Measurements from ENCODE around the gene C9orf50. TPM values are rescaled to one million over a fixed set of nuclear protein-coding genes. Genes with fewer than 3 reads are reported as not detected.

Gene C9orf50
- total and polyA plus RNA-seq, 2 experiments from 2014 or later: not detected

DNA sequence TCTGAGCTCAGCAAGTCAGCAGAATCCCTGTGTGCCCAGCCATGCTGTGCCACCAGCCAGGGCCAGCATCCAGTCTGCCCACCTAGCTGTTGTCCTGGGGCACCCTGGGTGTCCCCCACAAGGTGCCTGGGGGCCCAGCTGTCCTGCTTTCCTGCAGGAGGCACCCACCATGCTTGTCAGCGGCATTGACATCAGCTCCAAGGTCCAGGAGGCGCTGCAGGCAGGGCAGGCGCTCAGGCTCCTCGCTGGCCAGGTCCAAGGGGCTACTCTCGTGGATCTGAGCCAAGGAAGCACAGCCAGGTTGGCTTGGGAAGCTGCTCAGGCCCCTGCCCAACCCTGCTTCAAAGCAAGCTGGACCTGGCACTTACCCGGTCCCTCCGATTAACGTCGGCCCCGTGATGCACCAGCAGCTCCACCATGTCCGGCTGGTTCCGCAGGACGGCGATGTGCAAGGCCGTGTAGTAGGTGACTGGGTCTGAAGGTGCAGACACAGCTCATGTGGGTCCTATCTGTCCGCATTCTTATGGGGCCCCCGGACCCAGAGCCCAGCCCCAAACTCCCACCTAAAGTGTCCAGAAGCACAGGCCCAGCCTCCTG lies 18.2 kb upstream of the C9orf50 start:
- H3K9me2 ChIP-seq (ENCODE audit: insufficient read depth): no peaks in the 10 kb centered on the region
- Mint-ChIP-seq H3K4me3 (no peak overlapping the region), H3K27me3 (ENCODE audit: insufficient read depth, low read depth, poor library complexity) (peaks cover 14% of the 10 kb centered on the region), H3K27ac (no peak overlapping the region), H3K9me3 (no peaks in the 10 kb centered on the region), H3K4me1 (peaks cover 9% of the 10 kb centered on the region), H3K36me3 (ENCODE audit: low read depth) (peaks cover 28% of the 10 kb centered on the region)
- DNase-seq (ENCODE audit: low spot score) (no peak), ATAC-seq (no peak)
- peaks cover 10% of the 10 kb centered on the region for H3K79me2 ChIP-seq (replicated peaks; ENCODE audit: insufficient read depth)
- peaks cover 26% of the 10 kb centered on the region for H4K20me1 ChIP-seq (replicated peaks; ENCODE audit: insufficient read depth)
- H3F3A ChIP-seq (replicated peaks; ENCODE audit: low read depth): no peaks in the 10 kb centered on the region; the same call in 1 of the 2 replicates
- H3K27me3 ChIP-seq (ENCODE audit: insufficient read depth): no peaks in the 10 kb centered on the region
- no peak overlapping the region for H3K4me3 ChIP-seq
- no peak overlapping the region for H2AFZ ChIP-seq
- TF ChIP-seq NANOG (IDR thresholded peaks at IDR 0.05; ENCODE audit: borderline replicate concordance) (no peak), ZNF114 (CRISPR knock-in tag; IDR thresholded peaks at IDR 0.05) (no peak), ZNF331 (CRISPR knock-in tag; IDR thresholded peaks at IDR 0.05; ENCODE audit: low read depth) (no peak), STAT1 (IDR thresholded peaks at IDR 0.05; ENCODE audit: unreplicated experiment) (no peak)
- TF ChIP-seq, protein P1, sequence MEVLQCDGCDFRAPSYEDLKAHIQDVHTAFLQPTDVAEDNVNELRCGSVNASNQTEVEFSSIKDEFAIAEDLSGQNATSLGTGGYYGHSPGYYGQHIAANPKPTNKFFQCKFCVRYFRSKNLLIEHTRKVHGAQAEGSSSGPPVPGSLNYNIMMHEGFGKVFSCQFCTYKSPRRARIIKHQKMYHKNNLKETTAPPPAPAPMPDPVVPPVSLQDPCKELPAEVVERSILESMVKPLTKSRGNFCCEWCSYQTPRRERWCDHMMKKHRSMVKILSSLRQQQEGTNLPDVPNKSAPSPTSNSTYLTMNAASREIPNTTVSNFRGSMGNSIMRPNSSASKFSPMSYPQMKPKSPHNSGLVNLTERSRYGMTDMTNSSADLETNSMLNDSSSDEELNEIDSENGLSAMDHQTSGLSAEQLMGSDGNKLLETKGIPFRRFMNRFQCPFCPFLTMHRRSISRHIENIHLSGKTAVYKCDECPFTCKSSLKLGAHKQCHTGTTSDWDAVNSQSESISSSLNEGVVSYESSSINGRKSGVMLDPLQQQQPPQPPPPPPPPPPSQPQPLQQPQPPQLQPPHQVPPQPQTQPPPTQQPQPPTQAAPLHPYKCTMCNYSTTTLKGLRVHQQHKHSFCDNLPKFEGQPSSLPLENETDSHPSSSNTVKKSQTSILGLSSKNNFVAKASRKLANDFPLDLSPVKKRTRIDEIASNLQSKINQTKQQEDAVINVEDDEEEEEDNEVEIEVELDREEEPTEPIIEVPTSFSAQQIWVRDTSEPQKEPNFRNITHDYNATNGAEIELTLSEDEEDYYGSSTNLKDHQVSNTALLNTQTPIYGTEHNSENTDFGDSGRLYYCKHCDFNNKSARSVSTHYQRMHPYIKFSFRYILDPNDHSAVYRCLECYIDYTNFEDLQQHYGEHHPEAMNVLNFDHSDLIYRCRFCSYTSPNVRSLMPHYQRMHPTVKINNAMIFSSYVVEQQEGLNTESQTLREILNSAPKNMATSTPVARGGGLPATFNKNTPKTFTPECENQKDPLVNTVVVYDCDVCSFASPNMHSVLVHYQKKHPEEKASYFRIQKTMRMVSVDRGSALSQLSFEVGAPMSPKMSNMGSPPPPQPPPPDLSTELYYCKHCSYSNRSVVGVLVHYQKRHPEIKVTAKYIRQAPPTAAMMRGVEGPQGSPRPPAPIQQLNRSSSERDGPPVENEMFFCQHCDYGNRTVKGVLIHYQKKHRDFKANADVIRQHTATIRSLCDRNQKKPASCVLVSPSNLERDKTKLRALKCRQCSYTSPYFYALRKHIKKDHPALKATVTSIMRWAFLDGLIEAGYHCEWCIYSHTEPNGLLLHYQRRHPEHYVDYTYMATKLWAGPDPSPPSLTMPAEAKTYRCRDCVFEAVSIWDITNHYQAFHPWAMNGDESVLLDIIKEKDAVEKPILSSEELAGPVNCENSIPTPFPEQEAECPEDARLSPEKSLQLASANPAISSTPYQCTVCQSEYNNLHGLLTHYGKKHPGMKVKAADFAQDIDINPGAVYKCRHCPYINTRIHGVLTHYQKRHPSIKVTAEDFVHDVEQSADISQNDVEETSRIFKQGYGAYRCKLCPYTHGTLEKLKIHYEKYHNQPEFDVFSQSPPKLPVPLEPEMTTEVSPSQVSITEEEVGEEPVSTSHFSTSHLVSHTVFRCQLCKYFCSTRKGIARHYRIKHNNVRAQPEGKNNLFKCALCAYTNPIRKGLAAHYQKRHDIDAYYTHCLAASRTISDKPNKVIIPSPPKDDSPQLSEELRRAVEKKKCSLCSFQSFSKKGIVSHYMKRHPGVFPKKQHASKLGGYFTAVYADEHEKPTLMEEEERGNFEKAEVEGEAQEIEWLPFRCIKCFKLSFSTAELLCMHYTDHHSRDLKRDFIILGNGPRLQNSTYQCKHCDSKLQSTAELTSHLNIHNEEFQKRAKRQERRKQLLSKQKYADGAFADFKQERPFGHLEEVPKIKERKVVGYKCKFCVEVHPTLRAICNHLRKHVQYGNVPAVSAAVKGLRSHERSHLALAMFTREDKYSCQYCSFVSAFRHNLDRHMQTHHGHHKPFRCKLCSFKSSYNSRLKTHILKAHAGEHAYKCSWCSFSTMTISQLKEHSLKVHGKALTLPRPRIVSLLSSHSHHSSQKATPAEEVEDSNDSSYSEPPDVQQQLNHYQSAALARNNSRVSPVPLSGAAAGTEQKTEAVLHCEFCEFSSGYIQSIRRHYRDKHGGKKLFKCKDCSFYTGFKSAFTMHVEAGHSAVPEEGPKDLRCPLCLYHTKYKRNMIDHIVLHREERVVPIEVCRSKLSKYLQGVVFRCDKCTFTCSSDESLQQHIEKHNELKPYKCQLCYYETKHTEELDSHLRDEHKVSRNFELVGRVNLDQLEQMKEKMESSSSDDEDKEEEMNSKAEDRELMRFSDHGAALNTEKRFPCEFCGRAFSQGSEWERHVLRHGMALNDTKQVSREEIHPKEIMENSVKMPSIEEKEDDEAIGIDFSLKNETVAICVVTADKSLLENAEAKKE (CRISPR knock-in tag; IDR thresholded peaks at IDR 0.05): no peak
- TF ChIP-seq, protein P2, sequence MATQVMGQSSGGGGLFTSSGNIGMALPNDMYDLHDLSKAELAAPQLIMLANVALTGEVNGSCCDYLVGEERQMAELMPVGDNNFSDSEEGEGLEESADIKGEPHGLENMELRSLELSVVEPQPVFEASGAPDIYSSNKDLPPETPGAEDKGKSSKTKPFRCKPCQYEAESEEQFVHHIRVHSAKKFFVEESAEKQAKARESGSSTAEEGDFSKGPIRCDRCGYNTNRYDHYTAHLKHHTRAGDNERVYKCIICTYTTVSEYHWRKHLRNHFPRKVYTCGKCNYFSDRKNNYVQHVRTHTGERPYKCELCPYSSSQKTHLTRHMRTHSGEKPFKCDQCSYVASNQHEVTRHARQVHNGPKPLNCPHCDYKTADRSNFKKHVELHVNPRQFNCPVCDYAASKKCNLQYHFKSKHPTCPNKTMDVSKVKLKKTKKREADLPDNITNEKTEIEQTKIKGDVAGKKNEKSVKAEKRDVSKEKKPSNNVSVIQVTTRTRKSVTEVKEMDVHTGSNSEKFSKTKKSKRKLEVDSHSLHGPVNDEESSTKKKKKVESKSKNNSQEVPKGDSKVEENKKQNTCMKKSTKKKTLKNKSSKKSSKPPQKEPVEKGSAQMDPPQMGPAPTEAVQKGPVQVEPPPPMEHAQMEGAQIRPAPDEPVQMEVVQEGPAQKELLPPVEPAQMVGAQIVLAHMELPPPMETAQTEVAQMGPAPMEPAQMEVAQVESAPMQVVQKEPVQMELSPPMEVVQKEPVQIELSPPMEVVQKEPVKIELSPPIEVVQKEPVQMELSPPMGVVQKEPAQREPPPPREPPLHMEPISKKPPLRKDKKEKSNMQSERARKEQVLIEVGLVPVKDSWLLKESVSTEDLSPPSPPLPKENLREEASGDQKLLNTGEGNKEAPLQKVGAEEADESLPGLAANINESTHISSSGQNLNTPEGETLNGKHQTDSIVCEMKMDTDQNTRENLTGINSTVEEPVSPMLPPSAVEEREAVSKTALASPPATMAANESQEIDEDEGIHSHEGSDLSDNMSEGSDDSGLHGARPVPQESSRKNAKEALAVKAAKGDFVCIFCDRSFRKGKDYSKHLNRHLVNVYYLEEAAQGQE (IDR thresholded peaks at IDR 0.05; ENCODE audit: unreplicated experiment): no peak
- H3K4me2 ChIP-seq: no peak overlapping the region
- H3K27ac ChIP-seq (ENCODE audit: low read depth): no peak overlapping the region
- H3K4me1 ChIP-seq (ENCODE audit: insufficient read depth): no peaks in the 10 kb centered on the region
- H3K36me3 ChIP-seq (ENCODE audit: insufficient read depth): no peaks in the 10 kb centered on the region; the same call in 1 of the 2 replicates

All from GM23338 (cell line).